ENCODE data around the gene EIF3J.

Gene EIF3J

GRCh38 chr15:44536962-44537734 is at the start of gene EIF3J:
EIF3J (plus strand) TSS chr15:44537147; CDS start chr15:44537195, 48 bp downstream.
- peak within 1 kb of the TSS; percentile 92 for H3K4me3 ChIP-seq (ENCODE audit: low read length)

DNA sequence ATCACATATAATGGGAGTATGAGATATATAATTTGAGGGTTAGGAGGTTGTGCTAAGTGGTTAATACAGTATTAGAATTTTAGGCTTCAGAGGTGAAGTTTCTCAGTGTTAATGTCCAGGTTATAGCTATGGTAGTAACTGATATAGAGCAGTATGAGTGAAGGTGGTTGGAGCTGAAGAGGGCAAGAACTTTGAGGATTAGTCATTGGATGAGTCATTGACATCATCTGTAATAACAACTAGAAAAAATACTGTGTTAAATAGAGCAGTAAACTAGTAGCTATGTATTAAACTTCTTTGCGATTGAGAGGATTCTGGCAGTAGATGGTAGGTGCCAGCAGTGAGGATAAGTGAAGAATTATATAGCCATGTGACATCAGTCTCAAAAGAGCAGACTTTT is 47.5 kb upstream of the EIF3J start:
- Histone ChIP-seq H3K9ac (ENCODE audit: low read length) (no peak overlapping the region), H3K27ac (ENCODE audit: low read depth, low read length) (no peak overlapping the region), H3K36me3 (ENCODE audit: control insufficient read depth, insufficient read depth, low read length) (peaks cover 6% of the 10 kb centered on the region), H3K27me3 (ENCODE audit: control insufficient read depth, insufficient read depth, low read length) (no peaks in the 10 kb centered on the region), H3K4me1 (ENCODE audit: control insufficient read depth, insufficient read depth, low read length) (no peaks in the 10 kb centered on the region), H3K4me3 (ENCODE audit: low read length) (no peak overlapping the region)

More at GRCh38 chr15:44536962-44537734, at the start of gene EIF3J:
- H3K9ac ChIP-seq (ENCODE audit: low read length), result peak within 1 kb of the TSS; percentile 74
- H3K4me1 ChIP-seq (ENCODE audit: control insufficient read depth, insufficient read depth, low read length), result peaks cover 27% of the 10 kb centered on the region
- H3K36me3 ChIP-seq (ENCODE audit: control insufficient read depth, insufficient read depth, low read length), result peaks cover 5% of the 10 kb centered on the region
- H3K27ac ChIP-seq (ENCODE audit: low read depth, low read length), result peak within 1 kb of the TSS; percentile 96
- no peaks in the 10 kb centered on the region for H3K27me3 ChIP-seq (ENCODE audit: control insufficient read depth, insufficient read depth, low read length)

DNA sequence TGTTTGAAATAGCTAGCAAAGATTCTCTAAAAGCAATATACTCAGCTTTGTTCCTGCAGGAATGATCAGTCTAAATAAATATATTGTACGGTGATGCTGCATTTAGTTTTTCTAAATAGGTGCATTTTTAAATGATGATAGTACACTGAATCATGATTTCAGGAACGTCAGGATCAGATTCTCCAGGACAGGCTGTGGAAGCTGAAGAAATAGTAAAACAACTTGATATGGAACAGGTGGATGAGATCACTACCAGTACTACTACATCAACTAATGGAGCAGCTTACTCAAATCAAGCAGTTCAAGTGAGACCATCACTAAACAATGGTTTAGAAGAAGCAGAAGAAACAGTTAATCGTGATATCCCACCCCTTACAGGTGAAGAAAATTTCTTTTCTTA is 46.3 kb upstream of the EIF3J start:
- Histone ChIP-seq H3K4me3 (ENCODE audit: low read length) (no peak overlapping the region), H3K9ac (ENCODE audit: low read length) (no peak overlapping the region), H3K27me3 (ENCODE audit: control insufficient read depth, insufficient read depth, low read length) (no peaks in the 10 kb centered on the region), H3K27ac (ENCODE audit: low read depth, low read length) (no peak overlapping the region), H3K36me3 (ENCODE audit: control insufficient read depth, insufficient read depth, low read length) (peaks cover 4% of the 10 kb centered on the region), H3K4me1 (ENCODE audit: control insufficient read depth, insufficient read depth, low read length) (no peaks in the 10 kb centered on the region)

DNA sequence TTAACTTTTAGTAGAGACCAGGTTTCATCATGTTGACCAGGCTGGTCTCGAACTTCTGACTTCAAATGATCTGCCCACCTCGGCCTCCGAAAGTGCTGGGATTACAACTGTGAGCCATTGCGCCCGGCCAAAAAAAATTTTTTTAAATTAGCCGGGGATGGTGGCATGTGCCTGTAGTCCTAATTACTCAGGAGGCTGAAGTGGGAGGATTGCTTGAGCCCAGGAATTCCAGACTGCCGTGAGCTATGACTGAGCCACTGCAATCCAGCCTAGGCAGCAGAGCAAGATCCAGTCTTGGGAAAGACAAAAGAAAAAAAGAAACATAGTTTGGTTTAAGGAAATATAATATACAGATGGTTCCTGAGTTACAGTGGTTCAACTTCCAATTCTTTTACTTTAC is 44.9 kb upstream of the EIF3J start:
- H3K27me3 ChIP-seq (ENCODE audit: control insufficient read depth, insufficient read depth, low read length), result no peaks in the 10 kb centered on the region
- H3K9ac ChIP-seq (ENCODE audit: low read length), result no peak overlapping the region
- no peak overlapping the region for H3K4me3 ChIP-seq (ENCODE audit: low read length)
- H3K4me1 ChIP-seq (ENCODE audit: control insufficient read depth, insufficient read depth, low read length), result no peaks in the 10 kb centered on the region
- no peak overlapping the region for H3K27ac ChIP-seq (ENCODE audit: low read depth, low read length)
- peaks cover 2% of the 10 kb centered on the region for H3K36me3 ChIP-seq (ENCODE audit: control insufficient read depth, insufficient read depth, low read length)

DNA sequence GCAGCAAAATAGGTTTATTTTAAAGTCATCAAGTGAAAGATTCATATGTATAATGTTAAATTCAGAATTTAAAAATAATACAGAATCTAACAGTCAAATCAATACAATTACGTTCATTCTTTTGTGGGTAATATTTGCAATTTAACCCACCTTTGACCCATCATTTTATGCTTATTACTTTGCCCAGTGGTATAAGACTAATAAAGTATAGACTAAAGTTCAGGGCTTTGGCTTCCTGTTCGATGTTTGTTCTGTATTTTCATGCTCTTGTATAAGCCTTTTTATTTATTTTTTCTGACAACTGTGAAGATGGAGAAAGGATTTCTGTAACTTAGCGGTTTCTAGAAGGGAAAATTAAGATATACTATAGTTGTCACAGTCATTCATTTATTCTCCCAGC is 44.3 kb upstream of the EIF3J start:
- no peaks in the 10 kb centered on the region for H3K4me1 ChIP-seq (ENCODE audit: control insufficient read depth, insufficient read depth, low read length)
- H3K36me3 ChIP-seq (ENCODE audit: control insufficient read depth, insufficient read depth, low read length), result no peaks in the 10 kb centered on the region
- no peak overlapping the region for H3K27ac ChIP-seq (ENCODE audit: low read depth, low read length)
- H3K9ac ChIP-seq (ENCODE audit: low read length), result no peak overlapping the region
- H3K27me3 ChIP-seq (ENCODE audit: control insufficient read depth, insufficient read depth, low read length), result no peaks in the 10 kb centered on the region
- H3K4me3 ChIP-seq (ENCODE audit: low read length), result no peak overlapping the region

GRCh38 chr15:44495562-44495961 is 41.4 kb upstream of the EIF3J start:
- Histone ChIP-seq H3K36me3 (ENCODE audit: control insufficient read depth, insufficient read depth, low read length) (no peaks in the 10 kb centered on the region), H3K4me1 (ENCODE audit: control insufficient read depth, insufficient read depth, low read length) (no peaks in the 10 kb centered on the region), H3K4me3 (ENCODE audit: low read length) (no peak overlapping the region), H3K9ac (ENCODE audit: low read length) (no peak overlapping the region), H3K27me3 (ENCODE audit: control insufficient read depth, insufficient read depth, low read length) (no peaks in the 10 kb centered on the region), H3K27ac (ENCODE audit: low read depth, low read length) (no peak overlapping the region)

GRCh38 chr15:44500555-44500954 is 36.4 kb upstream of the EIF3J start:
- no peak overlapping the region for H3K27ac ChIP-seq (ENCODE audit: low read depth, low read length)
- H3K27me3 ChIP-seq (ENCODE audit: control insufficient read depth, insufficient read depth, low read length), result no peaks in the 10 kb centered on the region
- H3K4me3 ChIP-seq (ENCODE audit: low read length), result no peak overlapping the region
- no peak overlapping the region for H3K9ac ChIP-seq (ENCODE audit: low read length)
- H3K4me1 ChIP-seq (ENCODE audit: control insufficient read depth, insufficient read depth, low read length), result no peaks in the 10 kb centered on the region
- peaks cover 6% of the 10 kb centered on the region for H3K36me3 ChIP-seq (ENCODE audit: control insufficient read depth, insufficient read depth, low read length)

DNA sequence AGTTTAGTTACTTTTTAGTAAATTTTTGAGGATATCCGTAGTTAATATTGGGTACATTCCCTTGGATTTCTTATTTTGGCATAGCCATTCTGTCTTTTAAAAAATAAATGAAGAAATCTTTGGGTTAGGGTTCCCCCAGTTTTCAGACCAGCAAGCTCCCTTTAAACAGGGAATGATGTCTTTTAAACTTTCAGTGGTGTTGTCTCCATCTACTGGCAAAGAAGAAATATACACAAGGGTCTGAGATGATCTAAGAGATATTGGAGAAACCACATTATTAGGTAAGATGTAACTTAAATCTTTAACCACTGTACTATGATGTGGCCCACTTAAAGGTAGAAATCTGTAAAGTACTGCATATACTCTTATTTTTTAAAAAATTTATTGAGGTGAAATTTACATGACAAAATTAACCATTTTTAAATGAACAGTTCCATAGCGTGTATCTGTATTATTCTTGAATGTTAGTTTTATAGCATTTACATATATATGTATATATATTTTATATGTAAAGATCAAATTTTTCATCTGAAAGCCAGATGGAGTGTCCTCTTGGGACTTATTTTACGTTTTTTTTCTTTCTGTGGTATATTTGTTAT is 35.1 kb upstream of the EIF3J start:
- Histone ChIP-seq H3K36me3 (ENCODE audit: control insufficient read depth, insufficient read depth, low read length) (peaks cover 6% of the 10 kb centered on the region), H3K9ac (ENCODE audit: low read length) (no peak overlapping the region), H3K27me3 (ENCODE audit: control insufficient read depth, insufficient read depth, low read length) (no peaks in the 10 kb centered on the region)

DNA sequence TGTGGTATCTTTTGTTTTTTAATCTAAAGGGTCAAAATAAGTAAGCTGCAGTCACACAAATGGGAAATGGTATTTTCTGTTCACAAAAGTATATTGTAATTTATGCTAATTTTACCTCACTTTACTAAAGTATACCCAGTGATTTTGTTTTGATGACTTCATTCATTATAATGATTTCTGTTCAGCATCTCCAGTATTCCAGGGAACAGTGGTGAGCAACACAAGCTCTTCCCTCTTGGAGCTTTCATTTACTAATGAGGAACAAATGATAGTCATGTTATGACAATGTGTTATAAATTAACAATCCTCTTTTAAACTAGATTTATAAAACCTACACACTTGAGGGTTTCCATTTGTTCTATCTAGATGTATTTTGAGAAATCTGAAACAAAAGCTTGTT is 20.5 kb upstream of the EIF3J start:
- no peaks in the 10 kb centered on the region for H3K27me3 ChIP-seq (ENCODE audit: control insufficient read depth, insufficient read depth, low read length)
- H3K4me1 ChIP-seq (ENCODE audit: control insufficient read depth, insufficient read depth, low read length), result no peaks in the 10 kb centered on the region
- H3K36me3 ChIP-seq (ENCODE audit: control insufficient read depth, insufficient read depth, low read length), result no peaks in the 10 kb centered on the region
- no peak overlapping the region for H3K27ac ChIP-seq (ENCODE audit: low read depth, low read length)
- H3K9ac ChIP-seq (ENCODE audit: low read length), result no peak overlapping the region
- no peak overlapping the region for H3K4me3 ChIP-seq (ENCODE audit: low read length)

More for the DNA sequence above, 35.1 kb upstream of the EIF3J start:
- H3K27ac ChIP-seq (ENCODE audit: low read depth, low read length), result no peak overlapping the region
- H3K4me3 ChIP-seq (ENCODE audit: low read length), result no peak overlapping the region
- H3K4me1 ChIP-seq (ENCODE audit: control insufficient read depth, insufficient read depth, low read length), result no peaks in the 10 kb centered on the region

DNA sequence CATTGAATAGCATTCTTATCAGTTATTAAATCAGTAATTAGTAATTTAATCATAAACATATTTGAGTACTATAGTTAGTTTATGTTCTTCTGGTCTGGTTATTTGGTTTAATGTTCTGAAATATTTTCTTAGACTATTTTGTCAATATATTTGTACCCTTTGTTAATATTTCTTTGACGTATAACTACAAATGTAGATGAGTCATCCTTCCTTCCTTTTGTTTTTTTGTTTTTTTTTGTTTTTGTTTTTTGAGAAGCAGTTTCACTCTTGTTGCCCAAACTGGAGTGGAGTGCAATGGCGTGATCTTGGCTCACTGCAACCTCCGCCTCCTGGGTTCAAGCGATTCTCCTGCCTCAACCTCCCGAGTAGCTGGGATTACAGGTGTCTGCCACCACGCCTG is 17.4 kb upstream of the EIF3J start:
- Histone ChIP-seq H3K27me3 (ENCODE audit: control insufficient read depth, insufficient read depth, low read length) (no peaks in the 10 kb centered on the region), H3K9ac (ENCODE audit: low read length) (no peak overlapping the region), H3K4me1 (ENCODE audit: control insufficient read depth, insufficient read depth, low read length) (no peaks in the 10 kb centered on the region), H3K4me3 (ENCODE audit: low read length) (no peak overlapping the region), H3K36me3 (ENCODE audit: control insufficient read depth, insufficient read depth, low read length) (peaks cover 5% of the 10 kb centered on the region), H3K27ac (ENCODE audit: low read depth, low read length) (no peak overlapping the region)

DNA sequence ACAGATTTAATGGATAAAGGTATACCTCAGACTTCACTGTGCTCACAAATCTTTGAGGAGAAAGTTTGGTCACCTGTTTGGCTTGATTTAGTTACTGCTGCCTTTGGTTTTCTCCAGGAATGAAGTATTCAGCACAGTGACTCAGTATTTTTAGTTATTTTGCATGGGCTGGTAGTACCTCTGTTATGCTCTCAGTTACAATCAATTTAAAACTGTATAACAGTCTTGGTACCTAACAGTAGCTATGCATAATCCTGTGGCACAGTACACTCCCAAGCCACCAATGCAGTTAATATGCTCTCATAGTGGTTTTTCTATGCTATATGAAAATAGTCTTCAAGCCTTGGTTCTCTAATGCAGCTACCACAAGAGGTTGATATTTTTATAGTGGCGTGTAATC is 11.9 kb upstream of the EIF3J start:
- no peak overlapping the region for H3K9ac ChIP-seq (ENCODE audit: low read length)
- no peak overlapping the region for H3K27ac ChIP-seq (ENCODE audit: low read depth, low read length)
- no peaks in the 10 kb centered on the region for H3K27me3 ChIP-seq (ENCODE audit: control insufficient read depth, insufficient read depth, low read length)
- H3K4me3 ChIP-seq (ENCODE audit: low read length), result no peak overlapping the region
- no peaks in the 10 kb centered on the region for H3K4me1 ChIP-seq (ENCODE audit: control insufficient read depth, insufficient read depth, low read length)
- H3K36me3 ChIP-seq (ENCODE audit: control insufficient read depth, insufficient read depth, low read length), result peaks cover 10% of the 10 kb centered on the region

DNA sequence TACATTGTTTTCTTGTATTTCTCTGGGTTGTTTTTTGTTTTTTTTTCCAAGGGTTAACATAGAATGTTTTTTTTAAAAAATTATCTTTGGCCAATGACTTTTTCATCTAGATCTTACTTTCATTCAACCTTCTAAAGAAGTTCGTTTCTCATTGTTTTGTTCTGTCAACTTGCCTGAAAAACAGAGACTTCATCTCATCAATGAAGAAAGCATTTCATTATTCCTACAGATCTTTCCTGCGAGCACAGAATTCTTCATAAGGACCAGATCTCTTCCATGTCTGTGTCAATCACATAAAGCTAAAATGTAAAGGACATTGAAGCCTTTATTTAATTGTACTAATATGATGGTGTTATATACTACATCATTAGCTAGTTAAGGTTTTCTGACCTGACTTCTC is 9.7 kb upstream of the EIF3J start:
- no peak overlapping the region for H3K4me3 ChIP-seq (ENCODE audit: low read length)
- no peaks in the 10 kb centered on the region for H3K4me1 ChIP-seq (ENCODE audit: control insufficient read depth, insufficient read depth, low read length)
- H3K27me3 ChIP-seq (ENCODE audit: control insufficient read depth, insufficient read depth, low read length), result no peaks in the 10 kb centered on the region
- no peak overlapping the region for H3K27ac ChIP-seq (ENCODE audit: low read depth, low read length)
- H3K9ac ChIP-seq (ENCODE audit: low read length), result no peak overlapping the region
- peaks cover 7% of the 10 kb centered on the region for H3K36me3 ChIP-seq (ENCODE audit: control insufficient read depth, insufficient read depth, low read length)
